Transverse colon (tissue), 3 donors: Measurements from ENCODE around the gene AIMP1.

Source experiments
- POLR2A ChIP-seq: fragments of 450-650 bp; IDR thresholded peaks from one replicate; pipeline ENCODE4 v1.6.1; 2016; ENCODE audit warnings: antibody characterized with exemption, mild to moderate bottlenecking, moderate library complexity
- TF ChIP-seq, protein P1 (sequence below), 5 experiments: fragments of 200-600 bp in 3 of 5; fragments of 450-650 bp in 2 of 5; sonication (generic) in 3 of 5; IDR thresholded peaks; 1 replicate in 2 of 5; 2 replicates in 3 of 5; pipeline ENCODE4 v1.5.1; 2016 to 2017; ENCODE audit warnings: antibody characterized with exemption in 5 of 5, inconsistent platforms in 3 of 5, mild to moderate bottlenecking in 2 of 5, moderate library complexity in 1 of 5

- TF ChIP-seq POLR2A: no peak
- TF ChIP-seq, protein P1, sequence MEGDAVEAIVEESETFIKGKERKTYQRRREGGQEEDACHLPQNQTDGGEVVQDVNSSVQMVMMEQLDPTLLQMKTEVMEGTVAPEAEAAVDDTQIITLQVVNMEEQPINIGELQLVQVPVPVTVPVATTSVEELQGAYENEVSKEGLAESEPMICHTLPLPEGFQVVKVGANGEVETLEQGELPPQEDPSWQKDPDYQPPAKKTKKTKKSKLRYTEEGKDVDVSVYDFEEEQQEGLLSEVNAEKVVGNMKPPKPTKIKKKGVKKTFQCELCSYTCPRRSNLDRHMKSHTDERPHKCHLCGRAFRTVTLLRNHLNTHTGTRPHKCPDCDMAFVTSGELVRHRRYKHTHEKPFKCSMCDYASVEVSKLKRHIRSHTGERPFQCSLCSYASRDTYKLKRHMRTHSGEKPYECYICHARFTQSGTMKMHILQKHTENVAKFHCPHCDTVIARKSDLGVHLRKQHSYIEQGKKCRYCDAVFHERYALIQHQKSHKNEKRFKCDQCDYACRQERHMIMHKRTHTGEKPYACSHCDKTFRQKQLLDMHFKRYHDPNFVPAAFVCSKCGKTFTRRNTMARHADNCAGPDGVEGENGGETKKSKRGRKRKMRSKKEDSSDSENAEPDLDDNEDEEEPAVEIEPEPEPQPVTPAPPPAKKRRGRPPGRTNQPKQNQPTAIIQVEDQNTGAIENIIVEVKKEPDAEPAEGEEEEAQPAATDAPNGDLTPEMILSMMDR (IDR thresholded peaks at IDR 0.05): no peak
These were observed 28.9 kb upstream of the AIMP1 start for GRCh38 chr4:106287353-106287969.
